NCI-H460 (cell line): ENCODE results near the gene ERRFI1. TPM values are rescaled to one million over a fixed set of nuclear protein-coding genes. Genes with fewer than 3 reads are reported as not detected.
"Not testable (repeated sequence)": the region's sequence is repeated elsewhere in the genome, so short reads cannot be mapped to it uniquely, and the experiment has no call there.

ENCODE experiments used
- DNase-seq: peaks from one replicate; pipeline ENCODE4 v3.0.0-alpha.2; 2016; ENCODE audit warnings: low read depth; ENCODE audit errors: extremely low read depth
- polyA plus RNA-seq: library from polyadenylated mRNA; depleted of rRNA; stranded (reverse); fragments of >200 nt; gene quantifications from 2 replicates; pipeline ENCODE4 v1.2.3, GENCODE V29; 2014; cell fraction: nucleus; rRNA removed
- total RNA-seq: library from RNA; depleted of rRNA; stranded (reverse); fragments of >200 nt; shearing (Covaris generic); gene quantifications from 2 replicates; pipeline ENCODE4 v1.2.3, GENCODE V29; 2014; rRNA removed

ERRFI1 gene, protein sequence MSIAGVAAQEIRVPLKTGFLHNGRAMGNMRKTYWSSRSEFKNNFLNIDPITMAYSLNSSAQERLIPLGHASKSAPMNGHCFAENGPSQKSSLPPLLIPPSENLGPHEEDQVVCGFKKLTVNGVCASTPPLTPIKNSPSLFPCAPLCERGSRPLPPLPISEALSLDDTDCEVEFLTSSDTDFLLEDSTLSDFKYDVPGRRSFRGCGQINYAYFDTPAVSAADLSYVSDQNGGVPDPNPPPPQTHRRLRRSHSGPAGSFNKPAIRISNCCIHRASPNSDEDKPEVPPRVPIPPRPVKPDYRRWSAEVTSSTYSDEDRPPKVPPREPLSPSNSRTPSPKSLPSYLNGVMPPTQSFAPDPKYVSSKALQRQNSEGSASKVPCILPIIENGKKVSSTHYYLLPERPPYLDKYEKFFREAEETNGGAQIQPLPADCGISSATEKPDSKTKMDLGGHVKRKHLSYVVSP
- 97.4 and 105 TPM in 2 replicates for total RNA-seq
- polyA plus RNA-seq: 37.5 and 37.9 TPM in 2 replicates

DNA sequence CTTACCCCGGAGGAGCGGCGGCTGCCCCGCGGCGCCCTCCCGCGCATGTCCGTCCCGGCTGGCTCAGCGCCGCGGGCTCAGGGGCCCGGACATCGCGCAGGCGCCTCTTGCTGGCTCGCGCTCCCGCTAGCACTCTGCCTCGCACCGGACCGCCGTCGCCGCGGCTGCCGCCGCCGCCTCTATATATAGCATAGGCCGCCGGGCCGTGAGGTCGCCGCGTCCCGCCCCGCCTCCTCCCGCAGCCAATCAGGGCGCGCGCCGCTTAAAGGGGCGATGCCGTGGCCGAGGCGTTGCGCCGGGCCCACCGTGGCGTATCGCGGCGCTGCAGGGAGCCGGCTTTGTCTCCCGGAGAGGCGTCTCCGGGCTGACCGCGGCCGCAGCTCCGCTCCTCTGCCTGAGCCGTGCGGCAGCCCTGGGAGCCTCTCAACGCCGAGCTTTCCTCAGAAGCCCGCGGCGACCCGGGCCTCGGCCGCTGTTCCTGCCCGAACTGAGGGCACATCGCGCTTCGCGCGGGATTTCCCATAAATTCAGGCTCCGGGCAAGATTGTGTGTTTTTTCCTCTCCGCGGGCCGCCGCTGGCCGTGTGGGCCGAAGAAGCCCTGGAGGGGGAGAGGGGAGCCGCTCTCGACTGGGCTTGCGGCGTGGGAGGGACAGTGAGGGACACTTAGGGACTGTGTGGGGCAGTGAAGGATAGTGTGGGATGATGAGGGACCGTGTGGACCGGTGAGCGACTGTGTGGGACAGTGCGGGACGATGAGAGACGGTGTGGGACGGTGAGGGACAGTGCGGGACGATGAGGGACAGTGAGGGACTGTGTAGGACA is at the start of gene ERRFI1:
Gene ERRFI1 (minus strand): TSS at position 157 of the 823 bp plus-strand sequence. CDS start 10,690 bp downstream, outside the sequence.
- DNase-seq: peak; percentile 85

DNA sequence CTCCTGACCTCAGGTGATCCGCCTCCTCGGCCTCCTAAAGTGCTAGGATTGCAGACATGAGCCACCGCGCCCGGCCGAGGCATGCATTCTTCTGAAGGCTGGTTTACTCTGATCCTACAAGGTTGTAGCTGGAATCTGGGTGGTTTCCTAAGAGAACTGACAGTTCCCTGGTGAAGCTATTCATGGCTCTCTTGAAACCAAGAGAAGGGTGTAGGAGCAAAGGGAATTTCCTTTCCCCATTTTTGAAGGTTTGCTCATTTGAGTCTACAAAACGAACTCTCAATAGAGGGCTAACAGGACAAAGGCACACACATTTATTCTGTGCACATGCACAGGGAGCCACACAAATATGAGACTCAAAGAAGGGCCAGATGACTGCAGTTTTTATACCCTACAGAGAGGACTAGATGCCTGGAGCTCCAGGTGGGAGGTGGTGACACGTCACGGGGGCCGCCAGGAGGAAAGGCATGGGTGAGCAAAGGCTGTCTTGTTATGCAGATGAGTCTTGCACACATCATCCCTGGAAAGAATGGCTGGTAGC is 49.5 kb upstream of the ERRFI1 start:
- no peak for DNase-seq

DNA sequence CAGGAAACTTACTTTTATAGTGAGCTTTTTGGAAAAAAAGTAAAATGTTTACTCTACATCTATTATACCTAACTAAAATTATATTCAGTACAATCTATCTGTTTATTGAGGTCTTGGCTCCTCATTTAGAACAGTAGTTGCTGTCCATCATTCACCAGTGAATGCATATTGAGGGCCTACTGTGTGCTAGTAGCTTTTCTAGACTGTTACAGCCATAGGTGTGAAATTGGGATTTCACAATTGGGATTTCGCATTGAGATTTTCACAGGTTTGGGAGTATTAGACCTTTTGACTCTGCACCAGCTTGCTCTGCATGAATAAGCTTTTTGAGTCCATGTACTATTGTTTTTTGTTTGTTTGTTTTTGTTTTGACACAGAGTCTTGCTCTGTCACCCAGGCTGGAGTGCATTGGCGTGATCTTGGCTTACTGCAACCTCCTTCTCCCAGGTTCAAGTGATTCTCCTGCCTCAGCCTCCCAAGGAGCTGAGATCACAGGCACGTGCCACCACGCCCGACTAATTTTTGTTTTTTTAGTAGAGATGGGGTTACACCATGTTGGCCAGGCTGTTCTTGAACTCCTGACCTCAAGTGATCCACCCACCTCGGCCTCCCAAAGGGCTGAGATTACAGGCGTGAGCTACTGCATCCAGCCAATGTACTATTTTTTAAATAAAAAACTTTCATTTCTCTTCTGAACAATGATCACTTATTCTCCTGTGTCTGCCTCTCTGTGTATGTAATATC is 47.2 kb upstream of the ERRFI1 start:
- peak; percentile 44 for DNase-seq

DNA sequence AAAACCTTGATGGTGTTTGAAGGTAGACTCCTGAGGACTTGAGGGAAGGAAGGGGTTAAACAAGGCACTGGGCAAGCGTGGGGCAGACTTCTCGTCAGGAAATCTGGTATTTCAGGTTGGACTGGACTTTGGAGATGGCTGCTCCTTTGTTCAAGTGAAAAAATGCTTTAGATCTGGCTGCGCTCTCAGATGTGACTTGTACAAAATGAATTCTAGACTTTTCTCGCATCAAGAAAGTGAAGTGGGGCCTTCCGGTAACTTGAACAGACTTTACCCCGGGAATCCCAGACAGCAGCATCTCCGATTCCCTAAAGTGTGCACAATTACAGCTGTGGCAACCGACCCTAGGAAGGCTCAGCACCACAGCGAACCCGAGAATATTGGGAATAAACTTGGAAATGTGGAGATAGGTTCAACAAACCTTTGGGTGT is 44.3 kb upstream of the ERRFI1 start:
- DNase-seq: no peak

DNA sequence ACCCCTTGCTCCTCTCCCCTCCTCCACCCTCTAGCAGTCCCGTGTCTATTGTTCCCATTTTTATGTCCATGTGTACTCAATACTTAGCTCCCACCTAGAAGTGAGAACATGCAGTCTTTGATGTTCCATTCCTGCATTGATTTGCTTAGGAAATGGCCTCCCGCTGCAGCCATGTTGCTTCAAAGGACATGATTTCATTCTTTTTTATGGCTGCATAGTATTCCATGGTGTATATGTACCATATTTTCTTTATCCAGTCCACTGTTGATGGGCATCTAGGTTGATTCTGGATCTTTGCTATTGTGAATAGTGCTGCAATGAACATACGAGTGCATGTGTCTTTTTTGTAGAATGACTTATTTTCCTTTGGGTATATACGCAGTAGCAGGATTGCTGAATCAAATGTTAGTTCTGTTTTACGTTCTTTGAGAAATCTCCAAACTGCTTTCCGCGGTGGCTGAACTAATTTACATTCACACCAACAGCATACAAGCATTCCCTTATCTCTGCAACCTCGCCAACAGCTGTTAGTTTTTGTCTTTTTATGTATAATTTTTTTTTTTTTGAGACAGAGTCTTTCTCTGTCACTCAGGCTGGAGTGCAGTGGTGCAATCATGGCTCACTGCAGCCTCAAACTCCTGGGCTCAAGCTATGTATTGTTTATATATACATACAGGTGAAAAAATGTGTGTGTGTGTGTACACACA is 43.7 kb upstream of the ERRFI1 start:
- DNase-seq: not testable (repeated sequence)

DNA sequence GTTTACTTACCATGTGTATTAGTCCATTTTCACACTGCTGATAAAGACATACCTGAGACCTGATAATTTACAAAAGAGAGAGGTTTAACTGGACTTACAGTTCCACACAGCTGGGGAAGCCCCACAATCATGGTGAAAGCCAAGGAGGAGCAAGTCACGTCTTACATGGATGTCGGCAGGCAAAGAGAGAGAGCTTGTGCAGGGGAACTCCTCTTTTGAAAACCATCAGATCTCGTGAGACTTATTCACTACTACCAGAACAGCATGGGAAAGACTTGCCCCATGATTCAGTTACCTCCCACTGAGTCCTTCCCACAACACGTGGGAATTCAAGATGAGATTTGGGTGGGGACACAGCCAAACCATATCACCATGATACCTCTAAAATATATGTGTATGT is 39.3 kb upstream of the ERRFI1 start:
- no peak for DNase-seq

DNA sequence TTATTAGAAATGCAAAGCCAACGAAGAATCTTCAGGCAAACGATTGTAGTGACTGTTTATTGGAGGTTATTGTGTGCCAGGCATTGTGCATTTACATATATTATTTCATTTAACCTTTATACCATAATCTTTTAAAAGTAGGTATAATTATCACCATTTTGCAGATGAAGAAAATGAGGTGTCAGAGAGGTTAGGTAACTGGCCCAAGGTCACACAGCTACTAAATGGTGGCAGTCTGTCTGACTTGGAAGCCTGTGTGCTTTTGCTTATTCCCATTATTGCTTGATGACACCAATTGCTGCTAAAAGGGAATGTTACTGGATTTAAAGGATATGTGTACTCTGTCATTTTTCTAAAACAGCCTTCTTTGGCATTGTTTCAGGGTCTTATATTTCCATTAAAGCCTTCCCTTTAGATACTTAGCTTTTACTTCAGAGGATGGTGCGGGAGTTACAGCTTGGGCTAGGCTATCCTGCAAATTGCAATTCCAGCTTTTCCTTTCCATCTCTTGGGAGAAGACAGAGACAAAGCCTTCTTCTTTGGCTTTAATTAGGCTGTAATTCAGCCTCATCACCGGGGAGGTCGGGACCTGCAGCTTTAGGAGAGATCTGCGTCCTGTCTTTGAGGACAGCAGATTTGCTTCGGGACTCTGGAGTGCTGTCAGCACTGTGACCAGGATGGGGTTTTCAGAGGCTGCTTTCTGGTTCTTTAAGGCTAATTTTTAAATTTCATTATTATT is 37.4 kb upstream of the ERRFI1 start:
- no peak for DNase-seq

DNA sequence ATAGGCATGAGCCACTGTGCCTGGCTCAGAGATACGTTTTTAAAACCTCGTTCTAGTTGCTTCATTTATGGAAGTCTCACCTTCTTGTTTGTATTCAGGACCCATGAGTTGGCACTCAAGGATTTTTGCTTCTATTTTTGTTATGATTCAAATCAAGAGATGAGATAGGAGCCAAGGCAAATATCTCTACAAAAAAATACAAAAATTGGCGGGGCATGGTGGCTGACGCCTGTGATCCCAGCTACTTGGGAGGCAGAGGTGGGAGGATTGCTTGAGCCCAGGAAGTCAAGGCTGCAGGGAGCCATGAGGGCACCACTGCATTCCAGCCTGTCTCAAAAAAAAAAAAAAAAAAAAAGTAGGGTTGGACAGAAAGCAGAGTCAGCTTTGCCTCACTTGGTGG is 36.8 kb upstream of the ERRFI1 start:
- DNase-seq: no peak

DNA sequence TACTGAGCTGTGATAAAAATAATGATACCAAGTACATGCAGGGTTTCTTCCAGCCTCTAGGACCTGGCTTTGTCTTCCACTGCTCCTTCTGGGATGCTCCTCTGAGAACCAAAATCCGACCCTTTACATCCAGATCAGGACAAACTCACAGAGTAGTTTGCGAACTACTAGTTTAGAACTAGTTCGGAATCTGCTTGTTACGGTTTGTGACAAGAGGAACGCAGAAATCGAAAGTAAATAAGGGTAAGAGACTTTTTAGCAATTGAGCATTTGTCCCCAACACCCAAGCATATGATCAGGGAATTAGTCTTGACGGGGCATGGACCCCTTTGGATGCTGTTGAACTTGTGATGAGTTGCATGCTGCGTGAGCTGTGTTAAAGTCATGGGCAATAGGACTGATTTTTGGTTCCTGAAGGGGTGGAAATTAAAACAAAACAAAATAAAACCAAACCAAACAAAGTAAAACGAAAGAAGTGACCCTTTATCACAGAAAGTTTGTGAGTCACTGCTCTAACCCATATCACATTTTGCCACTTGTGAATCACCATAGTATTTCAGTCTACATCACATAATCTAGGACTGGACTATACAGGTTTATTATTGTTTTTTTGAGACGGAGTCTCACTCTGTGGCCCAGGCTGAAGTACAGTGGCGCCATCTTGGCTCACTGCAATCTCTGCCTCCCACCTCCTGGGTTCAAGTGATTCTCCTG is 35.7 kb upstream of the ERRFI1 start:
- DNase-seq: no peak

DNA sequence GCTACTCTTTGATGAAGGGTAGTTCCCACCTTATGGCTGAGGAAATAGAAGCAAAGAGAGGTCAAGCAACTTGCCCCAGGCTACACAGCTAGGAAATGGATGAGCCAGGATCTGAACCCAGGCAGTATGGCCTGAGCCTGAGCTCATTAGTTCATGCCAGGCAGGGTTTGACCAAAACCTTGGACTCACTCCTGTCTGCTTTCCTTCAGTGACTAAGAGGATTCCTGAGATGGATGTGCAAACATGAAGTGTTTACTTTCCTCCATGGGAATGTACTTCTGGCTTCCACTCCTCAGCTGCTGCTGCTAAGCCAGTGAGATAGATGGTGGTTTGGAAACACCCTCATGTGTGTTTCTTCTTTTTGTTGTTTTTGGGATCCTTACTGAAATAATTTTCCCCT is 35.1 kb upstream of the ERRFI1 start:
- DNase-seq: peak; percentile 89

DNA sequence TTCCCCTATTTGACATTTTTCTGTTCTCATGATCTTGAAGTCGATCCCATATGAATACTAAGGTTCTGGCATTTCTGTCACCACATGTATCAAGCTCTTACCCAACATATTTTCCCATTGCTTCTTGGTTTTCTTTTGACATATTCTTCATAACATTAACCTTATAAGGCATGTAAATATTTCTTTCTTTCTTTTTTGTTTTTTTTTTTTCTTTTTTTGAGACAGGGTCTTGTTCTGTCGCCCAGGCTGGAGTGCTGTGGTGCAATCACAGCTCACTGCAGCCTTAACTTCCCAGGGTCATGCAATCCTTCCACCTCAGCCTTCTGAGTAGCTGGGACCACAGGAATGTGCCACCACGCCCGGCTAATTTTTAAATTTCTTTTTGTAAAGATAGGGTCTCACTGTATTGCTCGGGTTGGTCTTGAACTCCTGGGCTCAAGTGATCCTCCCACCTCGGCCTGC is 33.1 kb upstream of the ERRFI1 start:
- no peak for DNase-seq

DNA sequence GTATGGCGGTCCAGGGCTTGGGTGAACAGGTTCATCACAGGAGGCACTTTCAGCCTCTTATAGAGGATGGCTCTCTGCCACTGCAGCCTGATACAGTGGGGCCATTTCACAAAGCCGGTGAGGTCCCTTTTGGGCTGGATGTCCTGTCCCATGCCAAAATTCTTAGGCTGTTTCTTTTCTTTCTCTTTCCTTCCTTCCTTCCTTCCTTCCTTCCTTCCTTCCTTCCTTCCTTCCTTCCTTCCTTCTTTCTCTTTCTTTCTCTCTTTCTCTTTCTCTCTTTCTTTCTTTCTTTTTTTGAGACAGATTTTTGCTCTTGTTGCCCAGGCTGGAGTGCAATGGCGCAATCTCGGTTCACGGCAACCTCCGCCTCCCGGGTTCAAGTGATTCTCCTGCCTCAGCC is 31.7 kb upstream of the ERRFI1 start:
- DNase-seq: not testable (repeated sequence)

DNA sequence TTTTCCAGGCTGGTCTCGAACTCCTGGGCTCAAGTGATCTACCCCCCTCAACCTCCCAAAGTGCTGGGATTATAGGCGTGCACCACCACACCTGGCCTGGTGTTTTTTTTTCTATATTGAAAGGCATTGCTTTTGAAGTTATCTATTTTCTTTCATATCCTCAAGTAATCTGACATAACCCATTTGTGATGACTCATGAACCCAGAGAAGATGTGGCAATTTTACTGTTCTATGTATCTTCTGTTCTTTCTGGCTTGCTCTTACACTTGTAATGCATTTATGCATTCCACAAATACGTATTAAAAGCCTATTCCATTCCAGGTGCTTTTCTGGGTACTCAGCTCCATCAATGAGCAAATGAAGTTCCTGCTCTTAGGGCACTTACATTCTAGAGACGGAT is 29.9 kb upstream of the ERRFI1 start:
- no peak for DNase-seq

DNA sequence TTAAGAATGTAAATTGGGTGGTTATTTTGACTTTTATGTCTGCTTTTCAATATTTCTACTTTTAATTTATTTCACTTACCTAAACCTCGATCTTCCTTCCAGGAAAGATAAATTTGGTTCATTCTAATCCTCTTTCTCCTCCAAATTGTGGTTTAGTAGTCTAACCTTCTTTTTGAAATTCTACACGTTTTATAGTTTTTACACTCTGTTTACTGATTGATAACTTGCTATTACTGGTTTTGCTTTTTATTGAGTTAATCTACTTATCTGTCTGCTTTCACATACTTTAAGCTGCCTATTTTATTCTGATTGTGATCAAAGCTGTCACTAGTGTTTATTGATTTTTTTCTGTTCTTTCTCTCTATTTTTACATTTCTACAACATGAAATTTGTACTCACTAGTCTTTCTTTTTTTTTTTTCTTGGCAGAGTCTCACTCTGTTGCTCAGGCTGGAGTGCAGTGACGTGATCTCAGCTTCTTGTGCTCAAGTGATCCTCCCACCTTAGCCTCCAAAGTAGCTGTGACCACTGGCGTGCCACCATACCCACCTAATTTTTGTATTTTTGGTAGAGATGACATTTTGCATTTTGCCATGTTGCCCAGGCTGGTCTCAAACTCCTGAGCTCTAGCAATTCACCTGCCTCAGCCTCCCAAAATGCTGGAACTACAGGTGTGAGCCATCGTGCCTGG is 27.9 kb upstream of the ERRFI1 start:
- DNase-seq: no peak

DNA sequence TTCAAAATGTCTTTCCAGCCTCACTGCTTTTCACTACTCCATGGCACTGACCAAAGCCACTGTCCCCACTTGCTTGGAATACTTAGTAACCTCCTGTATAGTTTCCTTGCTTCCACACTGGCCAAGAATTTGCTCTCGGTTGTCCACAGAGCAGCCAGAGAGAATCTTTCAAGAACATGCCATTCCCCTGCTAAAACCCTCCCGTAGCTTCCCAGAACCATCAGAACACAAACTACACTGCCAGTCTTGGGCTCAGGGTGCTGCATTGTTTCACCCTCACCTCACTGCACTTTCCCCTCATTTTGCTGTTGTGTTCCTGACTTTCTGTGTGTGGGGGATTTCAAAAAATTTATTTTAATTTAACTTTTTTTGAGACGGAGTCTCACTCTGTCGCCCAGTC is 25.5 kb upstream of the ERRFI1 start:
- no peak for DNase-seq

DNA sequence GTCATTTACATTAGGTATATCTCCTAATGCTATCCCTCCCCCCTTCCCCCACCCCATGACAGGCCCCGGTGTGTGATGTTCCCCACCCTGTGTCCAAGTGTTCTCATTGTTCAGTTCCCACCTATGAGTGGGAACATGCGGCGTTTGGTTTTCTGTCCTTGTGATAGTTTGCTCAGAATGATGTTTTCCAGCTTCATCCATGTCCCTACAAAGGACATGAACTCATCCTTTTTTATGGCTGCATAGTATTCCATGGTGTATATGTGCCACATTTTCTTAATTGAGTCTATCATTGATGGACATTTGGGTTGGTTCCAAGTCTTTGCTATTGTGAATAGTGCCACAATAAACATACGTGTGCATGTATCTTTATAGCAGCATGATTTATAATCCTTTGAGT is 23.1 kb upstream of the ERRFI1 start:
- not testable (repeated sequence) for DNase-seq

DNA sequence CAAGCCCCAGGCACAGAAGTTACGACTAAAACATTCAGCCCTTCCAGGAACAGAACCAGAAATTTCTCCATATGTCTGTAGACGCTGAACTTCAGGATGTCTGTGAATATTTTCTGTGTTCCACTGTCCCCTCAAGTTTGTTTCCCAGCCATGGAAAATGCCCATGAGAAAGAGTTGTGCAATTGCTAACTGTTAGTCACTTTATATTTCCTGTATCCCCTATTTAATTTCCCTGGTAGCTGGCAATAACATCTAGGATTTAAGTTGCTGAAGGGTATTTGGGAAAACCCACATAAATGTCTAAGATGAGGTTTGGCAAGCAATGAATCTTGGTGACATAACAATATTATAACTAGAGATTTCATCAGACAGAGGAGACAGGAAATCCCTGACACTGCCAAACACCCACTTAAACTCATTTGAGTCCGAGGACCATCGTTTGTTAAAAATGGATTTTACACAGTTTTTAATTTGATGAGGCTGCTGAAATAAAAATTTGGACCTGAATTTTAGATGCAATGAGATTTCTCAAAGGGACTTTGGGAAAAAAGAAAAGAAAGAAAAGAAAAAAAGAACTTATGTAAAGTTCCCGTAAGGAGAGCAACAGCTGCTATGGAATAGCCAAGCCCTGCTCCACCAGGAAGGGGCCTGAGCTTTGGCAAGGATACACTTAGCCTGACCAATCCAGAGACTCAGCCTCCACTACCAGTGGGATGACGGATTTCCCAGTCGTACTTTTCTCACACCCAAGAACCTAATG is 21.8 kb upstream of the ERRFI1 start:
- peak; percentile 96 for DNase-seq
